Loucy (cell line): ENCODE measurements around the gene GDPD5.

Experiments
- EZH2phosphoT487 ChIP-seq: fragments of 200-600 bp; IDR thresholded peaks from 2 replicates; pipeline ENCODE4 v1.6.1; 2018; ENCODE audit warnings: antibody characterized with exemption, mild to moderate bottlenecking, moderate library complexity, borderline replicate concordance
- TF ChIP-seq, protein P1 (sequence below): fragments of 200-600 bp; sonication (generic); conservative IDR thresholded peaks from 2 replicates; pipeline ENCODE4 v1.5.1; 2014; ENCODE audit warnings: mild to moderate bottlenecking, antibody characterized with exemption, low read length

DNA sequence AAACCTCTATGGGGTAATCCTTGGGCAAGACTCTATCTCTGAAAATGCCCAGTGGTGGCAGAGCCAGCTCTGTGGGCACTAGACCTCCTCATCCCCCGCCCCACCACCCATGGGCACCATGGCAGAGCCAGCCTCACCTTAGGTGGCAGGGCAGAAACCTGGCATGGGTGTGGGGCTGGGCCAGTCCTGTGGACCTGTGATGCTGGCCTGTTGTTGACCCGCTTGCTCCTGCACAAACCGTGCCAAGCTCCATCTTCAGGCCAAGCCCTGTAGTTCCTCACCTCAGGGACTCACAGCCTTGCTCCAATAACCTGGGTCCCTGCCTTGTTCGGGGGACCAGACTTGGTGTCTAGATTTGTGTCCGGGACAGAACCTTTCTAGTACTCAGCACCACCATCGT is 27.4 kb upstream of the GDPD5 start:
- TF ChIP-seq, protein P1, sequence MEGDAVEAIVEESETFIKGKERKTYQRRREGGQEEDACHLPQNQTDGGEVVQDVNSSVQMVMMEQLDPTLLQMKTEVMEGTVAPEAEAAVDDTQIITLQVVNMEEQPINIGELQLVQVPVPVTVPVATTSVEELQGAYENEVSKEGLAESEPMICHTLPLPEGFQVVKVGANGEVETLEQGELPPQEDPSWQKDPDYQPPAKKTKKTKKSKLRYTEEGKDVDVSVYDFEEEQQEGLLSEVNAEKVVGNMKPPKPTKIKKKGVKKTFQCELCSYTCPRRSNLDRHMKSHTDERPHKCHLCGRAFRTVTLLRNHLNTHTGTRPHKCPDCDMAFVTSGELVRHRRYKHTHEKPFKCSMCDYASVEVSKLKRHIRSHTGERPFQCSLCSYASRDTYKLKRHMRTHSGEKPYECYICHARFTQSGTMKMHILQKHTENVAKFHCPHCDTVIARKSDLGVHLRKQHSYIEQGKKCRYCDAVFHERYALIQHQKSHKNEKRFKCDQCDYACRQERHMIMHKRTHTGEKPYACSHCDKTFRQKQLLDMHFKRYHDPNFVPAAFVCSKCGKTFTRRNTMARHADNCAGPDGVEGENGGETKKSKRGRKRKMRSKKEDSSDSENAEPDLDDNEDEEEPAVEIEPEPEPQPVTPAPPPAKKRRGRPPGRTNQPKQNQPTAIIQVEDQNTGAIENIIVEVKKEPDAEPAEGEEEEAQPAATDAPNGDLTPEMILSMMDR = no peak
- no peak for TF ChIP-seq EZH2phosphoT487
